AG04450 (cell line): ENCODE results near the gene SLC35F4. TPM values are rescaled to one million over a fixed set of nuclear protein-coding genes. Genes with fewer than 3 reads are reported as not detected.
"Not testable (repeated sequence)": the region's sequence is repeated elsewhere in the genome, so short reads cannot be mapped to it uniquely, and the experiment has no call there.

ENCODE experiments used
- CTCF ChIA-PET: fragments of 300-600, 350-600 bp; formaldehyde crosslinking; extraction: SDS; loops from one replicate; lab custom pipeline; 2022; ENCODE audit warnings: antibody characterized with exemption, inconsistent platforms; lab: Charles Lee
- POLR2A ChIA-PET: fragments of 350-600 bp; formaldehyde crosslinking; extraction: SDS; loops from one replicate; lab custom pipeline; 2021; ENCODE audit warnings: antibody characterized with exemption, inconsistent platforms; lab: Yijun Ruan, JAX
- DNase-seq: peaks from one replicate; pipeline ENCODE4 v3.0.0-alpha.2; 2011; ENCODE audit warnings: low read depth, low spot score
- H3K27ac ChIP-seq: one replicate; pipeline ENCODE4 v1.5.1; 2012; ENCODE audit warnings: low read depth, low read length, control low read depth
- H3K27me3 ChIP-seq: one replicate; pipeline ENCODE4 v1.6.0; 2012; ENCODE audit warnings: low read length; ENCODE audit not compliant: control insufficient read depth, insufficient read depth
- H3K4me3 ChIP-seq: 2 replicates; pipeline ENCODE4 v1.5.1; 2011; ENCODE audit warnings: mild to moderate bottlenecking, low read depth, low read length, control low read depth
- H3K9me3 ChIP-seq: 2 replicates; pipeline ENCODE4 v1.5.1; 2012; ENCODE audit warnings: low read length; ENCODE audit not compliant: control insufficient read depth, insufficient read depth
- polyA plus RNA-seq: library from polyadenylated mRNA; depleted of rRNA; stranded (reverse); fragments of >200 nt; gene quantifications from 2 replicates; pipeline ENCODE4 v1.2.3, GENCODE V29; 2011
- TF ChIP-seq, protein P1 (sequence below): IDR thresholded peaks from 2 replicates; pipeline ENCODE4 v1.5.1; 2011; ENCODE audit warnings: low read depth, low read length, control low read depth, inconsistent platforms

Gene SLC35F4
- polyA plus RNA-seq, 1 experiment, result not detected

DNA sequence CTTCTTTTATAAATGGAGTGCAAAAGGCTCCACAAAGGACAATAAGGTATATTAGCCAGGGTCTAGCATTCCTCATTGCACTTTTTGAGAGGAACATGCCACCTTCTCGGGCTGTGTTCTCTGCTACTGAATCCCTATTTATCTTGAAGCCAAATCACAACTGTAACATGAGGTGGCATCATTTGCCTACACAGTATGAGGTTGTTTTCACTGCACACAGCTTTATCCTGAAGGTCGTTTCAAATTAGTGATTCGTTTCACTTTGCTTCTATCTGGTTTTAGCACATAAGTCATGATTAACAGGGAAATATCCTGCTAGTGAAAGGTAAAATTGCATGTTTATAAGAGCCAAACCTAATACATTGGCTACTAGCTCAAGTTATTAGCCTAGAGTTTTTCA lies 153.8 kb downstream of the SLC35F4 start:
- Histone ChIP-seq H3K4me3 (no peak overlapping the region), H3K27ac (no peak overlapping the region), H3K27me3 (no peaks in the 10 kb centered on the region), H3K9me3 (peaks cover 7% of the 10 kb centered on the region)
- no peak for DNase-seq
- CTCF ChIA-PET, result no interaction called here
- POLR2A ChIA-PET, result no interaction called here
- TF ChIP-seq, protein P1, sequence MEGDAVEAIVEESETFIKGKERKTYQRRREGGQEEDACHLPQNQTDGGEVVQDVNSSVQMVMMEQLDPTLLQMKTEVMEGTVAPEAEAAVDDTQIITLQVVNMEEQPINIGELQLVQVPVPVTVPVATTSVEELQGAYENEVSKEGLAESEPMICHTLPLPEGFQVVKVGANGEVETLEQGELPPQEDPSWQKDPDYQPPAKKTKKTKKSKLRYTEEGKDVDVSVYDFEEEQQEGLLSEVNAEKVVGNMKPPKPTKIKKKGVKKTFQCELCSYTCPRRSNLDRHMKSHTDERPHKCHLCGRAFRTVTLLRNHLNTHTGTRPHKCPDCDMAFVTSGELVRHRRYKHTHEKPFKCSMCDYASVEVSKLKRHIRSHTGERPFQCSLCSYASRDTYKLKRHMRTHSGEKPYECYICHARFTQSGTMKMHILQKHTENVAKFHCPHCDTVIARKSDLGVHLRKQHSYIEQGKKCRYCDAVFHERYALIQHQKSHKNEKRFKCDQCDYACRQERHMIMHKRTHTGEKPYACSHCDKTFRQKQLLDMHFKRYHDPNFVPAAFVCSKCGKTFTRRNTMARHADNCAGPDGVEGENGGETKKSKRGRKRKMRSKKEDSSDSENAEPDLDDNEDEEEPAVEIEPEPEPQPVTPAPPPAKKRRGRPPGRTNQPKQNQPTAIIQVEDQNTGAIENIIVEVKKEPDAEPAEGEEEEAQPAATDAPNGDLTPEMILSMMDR, result no peak

DNA sequence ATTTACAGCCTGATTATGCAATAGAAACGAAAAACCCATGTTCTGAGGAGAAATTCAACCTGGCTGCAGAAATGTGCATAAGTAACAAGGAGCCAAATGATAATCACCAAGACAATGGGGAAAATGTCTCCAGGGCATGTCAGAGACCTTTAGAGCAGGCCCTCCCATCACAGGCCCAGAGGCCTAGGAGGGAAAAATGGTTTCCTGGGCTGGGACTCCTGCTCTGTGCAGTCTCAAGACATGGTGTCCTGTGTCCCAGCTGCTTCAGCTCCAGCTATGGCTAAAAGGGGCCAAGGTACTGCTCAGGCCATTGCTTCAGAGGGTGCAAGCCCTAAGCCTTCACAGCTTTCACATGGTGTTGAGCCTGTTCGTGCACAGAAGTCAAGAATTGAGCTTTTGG lies 156.0 kb downstream of the SLC35F4 start:
- H3K9me3 ChIP-seq, result peaks cover 7% of the 10 kb centered on the region
- TF ChIP-seq, protein P1, result no peak
- POLR2A ChIA-PET, result no interaction called here

DNA sequence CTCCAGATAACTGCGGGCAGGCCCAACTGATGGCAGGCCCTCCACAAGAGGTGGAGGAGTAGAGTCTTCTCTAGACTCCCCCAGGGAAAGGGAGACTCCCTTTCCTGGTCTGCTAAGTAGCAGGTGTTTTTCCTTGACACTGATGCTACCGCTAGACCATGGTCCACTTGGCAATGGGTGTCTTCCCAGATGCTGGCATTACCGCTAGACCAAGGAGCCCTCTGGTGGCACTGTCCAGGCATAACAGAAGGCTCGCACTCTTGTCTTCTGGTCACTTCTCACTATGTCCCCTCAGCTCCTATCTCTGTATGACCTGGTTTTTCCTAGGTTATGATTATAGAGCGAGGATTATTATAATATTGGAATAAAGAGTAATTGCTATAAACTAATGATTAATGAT lies 156.8 kb downstream of the SLC35F4 start:
- POLR2A ChIA-PET, CTCF ChIA-PET: not testable (repeated sequence)

More for the DNA sequence above, 156.0 kb downstream of the SLC35F4 start:
- no peak overlapping the region for H3K4me3 ChIP-seq
- DNase-seq, result no peak
- no peak overlapping the region for H3K27ac ChIP-seq
- no peaks in the 10 kb centered on the region for H3K27me3 ChIP-seq
- CTCF ChIA-PET, result no interaction called here

DNA sequence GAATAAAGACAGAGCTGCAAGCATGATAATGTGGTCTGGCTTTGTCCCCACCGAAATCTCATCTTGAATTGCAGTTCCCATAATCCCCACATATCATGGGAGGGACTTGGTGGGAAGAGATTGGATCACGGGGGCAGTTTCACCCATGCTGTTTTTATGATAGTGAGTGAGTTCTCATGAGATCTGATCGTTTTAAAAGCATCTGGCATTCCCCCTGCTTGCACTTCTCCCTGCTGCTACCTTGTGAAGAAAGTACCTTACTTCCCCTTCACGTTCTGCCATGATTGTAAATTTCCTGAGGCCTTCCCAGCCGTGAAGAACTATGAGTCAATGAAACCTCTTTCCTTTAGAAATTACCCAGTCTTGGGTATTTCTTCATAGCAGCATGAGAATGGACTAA lies 158.7 kb downstream of the SLC35F4 start:
- TF ChIP-seq, protein P1, result no peak
- Histone ChIP-seq H3K9me3 (peaks cover 7% of the 10 kb centered on the region), H3K27me3 (no peaks in the 10 kb centered on the region), H3K27ac (no peak overlapping the region), H3K4me3 (no peak overlapping the region)
- POLR2A ChIA-PET, result no interaction called here
- CTCF ChIA-PET, result no interaction called here
- DNase-seq, result no peak

More for the DNA sequence above, 156.8 kb downstream of the SLC35F4 start:
- not testable (repeated sequence) for H3K27me3 ChIP-seq, H3K4me3 ChIP-seq, H3K27ac ChIP-seq, H3K9me3 ChIP-seq, DNase-seq

DNA sequence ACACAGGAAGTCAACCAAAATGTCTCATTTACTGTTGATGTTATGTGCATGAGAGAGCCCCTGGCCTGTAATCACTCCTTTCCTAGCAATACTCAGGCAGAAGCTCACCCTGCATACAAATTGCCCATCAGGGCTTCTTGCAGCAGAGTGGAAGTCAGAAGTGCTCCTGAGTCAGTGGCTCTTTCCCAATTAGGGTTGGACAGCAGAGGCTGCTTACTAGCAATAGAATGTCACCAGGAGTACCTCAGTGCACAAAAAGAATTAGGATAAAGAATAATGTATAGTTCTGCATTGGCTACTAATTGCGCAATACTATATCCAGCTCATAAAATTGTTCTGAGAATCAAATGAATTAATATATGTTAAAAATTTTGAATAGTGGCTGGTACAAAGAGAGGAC lies 161.1 kb downstream of the SLC35F4 start:
- H3K9me3 ChIP-seq, result peaks cover under 1% of the 10 kb centered on the region
- H3K4me3 ChIP-seq, result no peak overlapping the region
- TF ChIP-seq, protein P1, result no peak
- CTCF ChIA-PET, result no interaction called here
- no peaks in the 10 kb centered on the region for H3K27me3 ChIP-seq
- no peak for DNase-seq
- no peak overlapping the region for H3K27ac ChIP-seq
- POLR2A ChIA-PET, result no interaction called here

DNA sequence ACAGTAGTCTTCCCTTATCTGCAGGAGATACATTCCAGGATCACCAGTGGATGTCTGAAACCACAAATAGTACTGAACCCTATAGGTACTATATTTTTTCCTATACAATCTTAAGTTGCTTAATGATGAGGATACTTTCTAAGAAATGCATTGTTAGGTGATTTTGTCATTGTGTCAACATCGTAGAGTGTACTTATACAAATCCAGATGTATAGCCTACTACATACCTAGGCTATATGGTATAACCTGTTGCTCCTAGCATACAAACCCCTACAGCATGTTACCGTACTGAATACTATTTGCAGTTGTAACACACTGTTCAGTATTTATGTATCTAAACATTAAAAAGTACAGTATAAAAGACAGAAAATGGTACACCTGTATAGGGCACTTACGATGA lies 165.9 kb downstream of the SLC35F4 start:
- TF ChIP-seq, protein P1, result no peak
- POLR2A ChIA-PET, result no interaction called here
- Histone ChIP-seq H3K9me3 (no peaks in the 10 kb centered on the region), H3K4me3 (no peak overlapping the region), H3K27ac (no peak overlapping the region), H3K27me3 (no peaks in the 10 kb centered on the region)
- no peak for DNase-seq
- CTCF ChIA-PET, result interaction anchor here (1.0 kb wide), 1 partner anchor 8 kb away, joined by 3 read pairs; no protein-coding TSS in a partner anchor
